HG03469 (cell line): ENCODE data around the gene ZNF282.

Experiments
- ATAC-seq: cut with Tn5 transposase; IDR thresholded peaks from one replicate; pipeline ENCODE4 v1.9.1; 2021; ENCODE audit warnings: mild to moderate bottlenecking, moderate library complexity, moderate number of reproducible peaks; ENCODE audit not compliant: unreplicated experiment

Gene ZNF282

GRCh38 chr7:149188637-149189259 is 6.6 kb upstream of the ZNF282 start:
- ATAC-seq: no peak

- no peak for ATAC-seq
Observed at GRCh38 chr7:149191851-149192250, 3.5 kb upstream of the ZNF282 start.

GRCh38 chr7:149194799-149195179 is 557 bp upstream of the ZNF282 start:
- no peak for ATAC-seq

- no peak for ATAC-seq
Observed at GRCh38 chr7:149196151-149196704, 882 bp downstream of the ZNF282 start.

- no peak for ATAC-seq
Observed at GRCh38 chr7:149196705-149197171, 1.4 kb downstream of the ZNF282 start.

- no peak for ATAC-seq
Observed at GRCh38 chr7:149197675-149198074, 2.3 kb downstream of the ZNF282 start.

GRCh38 chr7:149198161-149198816 is 2.9 kb downstream of the ZNF282 start:
- ATAC-seq: no peak

GRCh38 chr7:149199234-149199995 is 4.1 kb downstream of the ZNF282 start:
- ATAC-seq: no peak

- ATAC-seq: no peak
Observed at GRCh38 chr7:149202831-149203231, 7.5 kb downstream of the ZNF282 start.

GRCh38 chr7:149205690-149206381 is 10.5 kb downstream of the ZNF282 start:
- no peak for ATAC-seq

GRCh38 chr7:149207324-149208035 is 12.1 kb downstream of the ZNF282 start:
- ATAC-seq: no peak

GRCh38 chr7:149209518-149210269 is 14.3 kb downstream of the ZNF282 start:
- ATAC-seq: peak; percentile 54

- no peak for ATAC-seq
Observed at GRCh38 chr7:149210551-149210950, 15.2 kb downstream of the ZNF282 start.

- no peak for ATAC-seq
Observed at GRCh38 chr7:149214020-149214720, 18.8 kb downstream of the ZNF282 start.

GRCh38 chr7:149216402-149216801 is 21.1 kb downstream of the ZNF282 start:
- ATAC-seq: no peak

- no peak for ATAC-seq
Observed at GRCh38 chr7:149217570-149217969, 22.2 kb downstream of the ZNF282 start.

- ATAC-seq: no peak
Observed at GRCh38 chr7:149218469-149219420, 23.4 kb downstream of the ZNF282 start.

- ATAC-seq: no peak
Observed at GRCh38 chr7:149220534-149220933, 25.2 kb downstream of the ZNF282 start.
